MM.1S (cell line): Measurements from ENCODE around the gene PHF21A.

ENCODE experiments used
- EZH2 ChIP-seq: fragments of 300-600 bp; sonication (generic); optimal IDR thresholded peaks from 2 replicates; pipeline ENCODE3; 2017; ENCODE audit warnings: low read depth, mild to moderate bottlenecking, antibody characterized with exemption, low read length, mixed read lengths
- TF ChIP-seq, protein P1 (sequence below): fragments of 300-600 bp; sonication (generic); IDR thresholded peaks from 2 replicates; pipeline ENCODE4 v1.5.1; 2016; ENCODE audit warnings: antibody characterized with exemption, low read length, mixed read lengths

DNA sequence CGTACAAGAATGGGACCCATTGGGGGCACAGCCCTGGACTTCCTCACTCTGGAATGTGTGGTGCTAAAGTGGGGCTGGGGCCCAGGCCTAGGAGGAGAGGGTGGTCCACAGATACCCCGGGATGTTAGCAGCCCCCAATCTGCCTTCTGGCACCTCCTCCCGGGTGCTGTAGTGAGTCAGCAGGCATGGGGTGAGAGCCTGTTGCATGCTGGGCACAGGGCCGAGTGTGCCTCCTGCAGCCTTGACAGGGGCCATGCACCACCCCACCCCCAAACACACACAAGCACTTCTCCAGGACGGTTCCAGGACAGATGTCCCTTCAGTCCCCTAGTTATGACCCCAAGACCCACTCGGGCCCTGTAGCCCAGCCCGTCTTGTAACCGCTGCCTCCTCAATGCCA, 23.5 kb upstream of the PHF21A start:
- TF ChIP-seq, protein P1, sequence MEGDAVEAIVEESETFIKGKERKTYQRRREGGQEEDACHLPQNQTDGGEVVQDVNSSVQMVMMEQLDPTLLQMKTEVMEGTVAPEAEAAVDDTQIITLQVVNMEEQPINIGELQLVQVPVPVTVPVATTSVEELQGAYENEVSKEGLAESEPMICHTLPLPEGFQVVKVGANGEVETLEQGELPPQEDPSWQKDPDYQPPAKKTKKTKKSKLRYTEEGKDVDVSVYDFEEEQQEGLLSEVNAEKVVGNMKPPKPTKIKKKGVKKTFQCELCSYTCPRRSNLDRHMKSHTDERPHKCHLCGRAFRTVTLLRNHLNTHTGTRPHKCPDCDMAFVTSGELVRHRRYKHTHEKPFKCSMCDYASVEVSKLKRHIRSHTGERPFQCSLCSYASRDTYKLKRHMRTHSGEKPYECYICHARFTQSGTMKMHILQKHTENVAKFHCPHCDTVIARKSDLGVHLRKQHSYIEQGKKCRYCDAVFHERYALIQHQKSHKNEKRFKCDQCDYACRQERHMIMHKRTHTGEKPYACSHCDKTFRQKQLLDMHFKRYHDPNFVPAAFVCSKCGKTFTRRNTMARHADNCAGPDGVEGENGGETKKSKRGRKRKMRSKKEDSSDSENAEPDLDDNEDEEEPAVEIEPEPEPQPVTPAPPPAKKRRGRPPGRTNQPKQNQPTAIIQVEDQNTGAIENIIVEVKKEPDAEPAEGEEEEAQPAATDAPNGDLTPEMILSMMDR: no peak
- no peak for TF ChIP-seq EZH2
